ENCODE results near the gene CCDC12. TPM values are rescaled to one million over a fixed set of nuclear protein-coding genes. Genes with fewer than 3 reads are reported as not detected.
A peak's percentile ranks its signal among the peaks of the same experiment; 100 is the strongest.

The CCDC12 gene
- total and polyA plus RNA-seq, 9 of the 15 experiments (the other 6 are each of a cell fraction or from before 2014, with no cell fraction given), result 8.9 to 201 (median 86.9) TPM

DNA sequence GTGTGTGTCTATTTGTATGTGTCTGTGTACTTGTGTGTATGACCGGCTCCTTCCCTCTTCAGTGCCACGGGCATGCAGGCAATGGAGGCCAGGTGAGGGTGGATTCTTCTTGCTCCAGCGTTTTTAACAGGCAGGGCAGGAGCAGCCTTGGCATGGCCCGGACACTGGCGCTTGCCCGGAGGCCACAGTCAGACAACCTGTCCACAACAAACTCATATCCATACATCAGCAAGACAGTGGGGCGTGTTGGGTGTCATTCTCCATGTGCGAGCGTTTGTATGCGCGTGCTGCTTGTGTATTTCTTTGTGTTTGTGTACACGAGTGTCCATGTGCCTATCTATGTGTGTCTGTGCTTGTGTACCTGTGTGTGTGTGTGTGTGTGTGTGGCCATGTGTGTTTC is 69.3 kb downstream of the CCDC12 start (continued):
- TF ChIP-seq MTF1 (CRISPR knock-in tag; IDR thresholded peaks at IDR 0.05; ENCODE audit: borderline replicate concordance), result no peak
- no peak for TF ChIP-seq ZNF124 (CRISPR knock-in tag; IDR thresholded peaks at IDR 0.05)
- TF ChIP-seq PHF20 (IDR thresholded peaks at IDR 0.05; ENCODE audit: partially characterized antibody), result no peak
- 0 out of 2 replicates have a peak, but pooled peaks have one; percentile 31 for TF ChIP-seq ZNF143 (CRISPR knock-in tag; IDR thresholded peaks at IDR 0.05)
- TF ChIP-seq ZBTB8A (IDR thresholded peaks at IDR 0.05; ENCODE audit: partially characterized antibody), result no peak
- no peak for TF ChIP-seq ELF1 (tag; IDR thresholded peaks at IDR 0.05)
- TF ChIP-seq ZFP36 (IDR thresholded peaks at IDR 0.05; ENCODE audit: low read depth, low read length, partially characterized antibody), result no peak
- TF ChIP-seq, protein P1, sequence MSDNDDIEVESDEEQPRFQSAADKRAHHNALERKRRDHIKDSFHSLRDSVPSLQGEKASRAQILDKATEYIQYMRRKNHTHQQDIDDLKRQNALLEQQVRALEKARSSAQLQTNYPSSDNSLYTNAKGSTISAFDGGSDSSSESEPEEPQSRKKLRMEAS (CRISPR knock-in tag; IDR thresholded peaks at IDR 0.05), result 0 out of 2 replicates have a peak, but pooled peaks have one; percentile 28
- TF ChIP-seq GTF2A2 (tag; IDR thresholded peaks at IDR 0.05), result no peak
- peak; percentile 46; the same call in 1 of the 2 replicates for TF ChIP-seq ZBTB1 (CRISPR knock-in tag; IDR thresholded peaks at IDR 0.05; ENCODE audit: borderline replicate concordance, low read depth)
- no peak for TF ChIP-seq CREB3L1 (IDR thresholded peaks at IDR 0.05; ENCODE audit: borderline replicate concordance, low read depth)
- no peak for TF ChIP-seq SRSF3 (IDR thresholded peaks at IDR 0.05; ENCODE audit: insufficient read depth, low read length)
- TF ChIP-seq SMAD4 (CRISPR knock-in tag; conservative IDR thresholded peaks at IDR 0.05), result no peak
- no peak for TF ChIP-seq CREB1 (IDR thresholded peaks at IDR 0.05)
- TF ChIP-seq CREB1 (CRISPR knock-in tag; IDR thresholded peaks at IDR 0.05), result 0 out of 2 replicates have a peak, but pooled peaks have one; percentile 48
- TF ChIP-seq ZC3H4 (CRISPR knock-in tag; IDR thresholded peaks at IDR 0.05; ENCODE audit: borderline replicate concordance), result no peak
- TF ChIP-seq STAG1 (CRISPR knock-in tag; IDR thresholded peaks at IDR 0.05; ENCODE audit: borderline replicate concordance), result no peak
- TF ChIP-seq EHMT2 (IDR thresholded peaks at IDR 0.05), result no peak
- no peak for TF ChIP-seq ZZZ3 (IDR thresholded peaks at IDR 0.05)
- TF ChIP-seq ZNF24 (IDR thresholded peaks at IDR 0.05), result no peak
- TF ChIP-seq, protein P2, sequence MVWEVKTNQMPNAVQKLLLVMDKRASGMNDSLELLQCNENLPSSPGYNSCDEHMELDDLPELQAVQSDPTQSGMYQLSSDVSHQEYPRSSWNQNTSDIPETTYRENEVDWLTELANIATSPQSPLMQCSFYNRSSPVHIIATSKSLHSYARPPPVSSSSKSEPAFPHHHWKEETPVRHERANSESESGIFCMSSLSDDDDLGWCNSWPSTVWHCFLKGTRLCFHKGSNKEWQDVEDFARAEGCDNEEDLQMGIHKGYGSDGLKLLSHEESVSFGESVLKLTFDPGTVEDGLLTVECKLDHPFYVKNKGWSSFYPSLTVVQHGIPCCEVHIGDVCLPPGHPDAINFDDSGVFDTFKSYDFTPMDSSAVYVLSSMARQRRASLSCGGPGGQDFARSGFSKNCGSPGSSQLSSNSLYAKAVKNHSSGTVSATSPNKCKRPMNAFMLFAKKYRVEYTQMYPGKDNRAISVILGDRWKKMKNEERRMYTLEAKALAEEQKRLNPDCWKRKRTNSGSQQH (CRISPR knock-in tag; IDR thresholded peaks at IDR 0.05), result no peak
- no peak for TF ChIP-seq HDGF (IDR thresholded peaks at IDR 0.05)
- TF ChIP-seq C11orf30 (IDR thresholded peaks at IDR 0.05; ENCODE audit: low read depth), result no peak
- no peak for TF ChIP-seq XRCC5 (IDR thresholded peaks at IDR 0.05; ENCODE audit: low read depth, low read length)
- no peak for TF ChIP-seq TEAD1 (CRISPR knock-in tag; IDR thresholded peaks at IDR 0.05)
